HCT116 (cell line): Measurements from ENCODE around the gene BCO2. TPM values are rescaled to one million over a fixed set of nuclear protein-coding genes. Genes with fewer than 3 reads are reported as not detected.

Source experiments
- ATAC-seq: fragments of 200-7000 bp; cut with Tn5 transposase; 2 replicates; pipeline ENCODE4 v1.9.1; 2020; ENCODE audit warnings: mild to moderate bottlenecking, moderate library complexity
- BruUV-seq: library from RNA; stranded (reverse); fragments of 400-500 nt; replicated peaks from 2 replicates; lab custom pipeline; 2021; lab: Mats Ljungman, UMichigan
- CTCF ChIA-PET: fragments of 300-600 bp; sonication (Branson Sonifier 250); formaldehyde crosslinking; loops from one replicate; lab custom pipeline; 2021; ENCODE audit warnings: antibody characterized with exemption; lab: Charles Lee
- POLR2A ChIA-PET: fragments of 300-600, 350-600 bp; sonication (Branson Sonifier 250); formaldehyde crosslinking; loops from one replicate; lab custom pipeline; 2021; ENCODE audit warnings: antibody characterized with exemption; lab: Charles Lee
- RAD21 ChIA-PET, 2 experiments: fragments of 300-600 bp; sonication (Branson Sonifier 250); formaldehyde crosslinking; loops; one replicate each; lab custom pipeline; 2023; ENCODE audit warnings: low total read pairs in 2 of 2; ENCODE audit not compliant: uncharacterized antibody in 2 of 2, unreplicated experiment in 2 of 2, low non-redundant PET in 1 of 2; lab: Charles Lee
- DNase-seq: peaks from one replicate; pipeline ENCODE4 v3.0.0-alpha.2; 2010; ENCODE audit warnings: low read depth, low spot score
- H2AFZ ChIP-seq: fragments of 200-600 bp; shearing (Covaris generic), sonication (generic); 2 replicates; pipeline ENCODE4 v1.6.1; 2017; ENCODE audit warnings: low read depth, mixed run types, mixed read lengths, antibody characterized with exemption, low read length; ENCODE audit not compliant: poor library complexity, severe bottlenecking
- H3K27ac ChIP-seq: 2 replicates; pipeline ENCODE4 v1.5.1; 2012; ENCODE audit warnings: low read depth, low read length
- H3K27me3 ChIP-seq: fragments of 200-600 bp; sonication (generic); 2 replicates; pipeline ENCODE4 v1.6.1; 2016; ENCODE audit warnings: mixed run types, low read length, mixed read lengths; ENCODE audit not compliant: insufficient read depth
- H3K36me3 ChIP-seq, 2 experiments: fragments of 200-500 bp in 1 of 2; fragments of 200-600 bp in 1 of 2; sonication (Bioruptor generic) in 1 of 2; sonication (generic) in 1 of 2; 2 replicates each; pipeline versions ENCODE4 v1.5.1 to v1.6.1; 2014 to 2016; ENCODE audit warnings: low read length in 2 of 2, inconsistent platforms in 1 of 2, mixed read lengths in 1 of 2, mixed run types in 1 of 2; ENCODE audit not compliant: insufficient read depth in 2 of 2, control insufficient read depth in 1 of 2
- H3K4me1 ChIP-seq, 2 experiments: fragments of 200-600 bp in 1 of 2; sonication (generic) in 1 of 2; 2 replicates each; pipeline versions ENCODE4 v1.5.1 to v1.6.1; 2012 to 2017; ENCODE audit warnings: low read length in 2 of 2, inconsistent platforms in 1 of 2, mild to moderate bottlenecking in 1 of 2, mixed read lengths in 1 of 2, mixed run types in 1 of 2, moderate library complexity in 1 of 2; ENCODE audit not compliant: insufficient read depth in 2 of 2, control insufficient read depth in 1 of 2
- H3K4me2 ChIP-seq: fragments of 200-600 bp; sonication (generic); 2 replicates; pipeline ENCODE4 v1.6.1; 2017; ENCODE audit warnings: mixed run types, low read length, mixed read lengths
- H3K4me3 ChIP-seq, 2 experiments: fragments of 200-600 bp in 1 of 2; sonication (generic) in 1 of 2; replicated peaks in 1 of 2; 2 replicates each; pipeline ENCODE4 v1.5.1; 2011 to 2016; ENCODE audit warnings: low read length in 2 of 2, control low read depth in 1 of 2, low read depth in 1 of 2, mild to moderate bottlenecking in 1 of 2, mixed read lengths in 1 of 2, mixed run types in 1 of 2
- H3K79me2 ChIP-seq: fragments of 200-600 bp; sonication (generic); 2 replicates; pipeline ENCODE4 v1.6.1; 2017; ENCODE audit warnings: mild to moderate bottlenecking, mixed run types, low read length, moderate library complexity, mixed read lengths; ENCODE audit not compliant: insufficient read depth
- H3K9ac ChIP-seq: fragments of 200-600 bp; sonication (generic); 2 replicates; pipeline ENCODE4 v1.6.1; 2016; ENCODE audit warnings: low read length, mixed read lengths
- H3K9me2 ChIP-seq: fragments of 200-600 bp; sonication (generic), shearing (Covaris generic); 2 replicates; pipeline ENCODE4 v1.6.1; 2017; ENCODE audit warnings: mixed run types, mild to moderate bottlenecking, moderate library complexity; ENCODE audit not compliant: insufficient read depth
- H3K9me3 ChIP-seq, 2 experiments: fragments of 200-500 bp in 1 of 2; fragments of 200-600 bp in 1 of 2; sonication (Bioruptor generic) in 1 of 2; sonication (generic) in 1 of 2; 2 replicates each; pipeline ENCODE4 v1.6.1; 2014 to 2017; ENCODE audit warnings: low read length in 2 of 2, mixed read lengths in 2 of 2, inconsistent platforms in 1 of 2, low read depth in 1 of 2, mild to moderate bottlenecking in 1 of 2, mixed run types in 1 of 2, moderate library complexity in 1 of 2; ENCODE audit not compliant: control insufficient read depth in 1 of 2, insufficient read depth in 1 of 2
- H4K20me1 ChIP-seq: fragments of 200-600 bp; sonication (generic), shearing (Covaris generic); 2 replicates; pipeline ENCODE4 v1.6.1; 2017; ENCODE audit warnings: mixed run types, mild to moderate bottlenecking, moderate library complexity; ENCODE audit not compliant: insufficient read depth
- ATF3 ChIP-seq: IDR thresholded peaks from 2 replicates; pipeline ENCODE4 v1.6.1; 2012
- CEBPB ChIP-seq: IDR thresholded peaks from 2 replicates; pipeline ENCODE4 v1.6.1; 2012; ENCODE audit warnings: low read depth
- CTCF ChIP-seq, 3 experiments: fragments of 200-600 bp in 1 of 3; sonication (generic) in 1 of 3; IDR thresholded peaks in 2 of 3; conservative IDR thresholded peaks in 1 of 3; 2 replicates each; pipeline ENCODE4 v1.5.1; 2012 to 2017; ENCODE audit warnings: low read depth in 2 of 3, low read length in 2 of 3, antibody characterized with exemption in 1 of 3, borderline replicate concordance in 1 of 3, control low read depth in 1 of 3, mild to moderate bottlenecking in 1 of 3, mixed read lengths in 1 of 3, mixed run types in 1 of 3, moderate library complexity in 1 of 3; ENCODE audit not compliant: insufficient read depth in 1 of 3
- EGR1 ChIP-seq: IDR thresholded peaks from 2 replicates; pipeline ENCODE4 v1.6.1; 2012; ENCODE audit warnings: low read depth
- EZH2 ChIP-seq: fragments of 200-600 bp; sonication (generic); IDR thresholded peaks from 2 replicates; pipeline ENCODE4 v1.6.1; 2017; ENCODE audit warnings: antibody characterized with exemption, mixed run types
- FOSL1 ChIP-seq: IDR thresholded peaks from 2 replicates; pipeline ENCODE4 v1.6.1; 2012; ENCODE audit warnings: low read depth
- REST ChIP-seq: IDR thresholded peaks from 2 replicates; pipeline ENCODE4 v1.6.1; 2012; ENCODE audit warnings: low read depth
- SP1 ChIP-seq: IDR thresholded peaks from 2 replicates; pipeline ENCODE4 v1.6.1; 2012; ENCODE audit warnings: low read depth
- ZBTB33 ChIP-seq: IDR thresholded peaks from 2 replicates; pipeline ENCODE4 v1.6.1; 2011; ENCODE audit warnings: mild to moderate bottlenecking, low read length, moderate library complexity; ENCODE audit not compliant: insufficient replicate concordance; ENCODE audit errors: extremely low read depth
- ZFX ChIP-seq: fragments of 450-650 bp; IDR thresholded peaks from 2 replicates; pipeline ENCODE4 v1.6.1; 2017
- ZNF274 ChIP-seq: fragments of 200-500 bp; sonication (Bioruptor generic); IDR thresholded peaks from 2 replicates; pipeline ENCODE4 v1.6.1; 2014; ENCODE audit warnings: mild to moderate bottlenecking, low read depth, low read length, inconsistent platforms
- intact Hi-C: fragments of 100-400 bp; cut with micrococcal nuclease; formaldehyde crosslinking; loops from 2 replicates; pipeline ENCODE4 v1.10.0; 2022
- total RNA-seq: library from RNA; stranded (reverse); gene quantifications from one replicate; pipeline ENCODE4 v1.2.1, GENCODE V29; 2021; ENCODE audit not compliant: unreplicated experiment

BCO2 gene
- total RNA-seq, 1 experiment from 2014 or later = 4.0 TPM

GRCh38 chr11:112221274-112221835, 46.0 kb downstream of the BCO2 start:
- POLR2A ChIA-PET = no interaction called here
- no peak overlapping the region for H3K9ac ChIP-seq
- H3K36me3 ChIP-seq = no peaks in the 10 kb centered on the region
- TF ChIP-seq EZH2 (no peak), SP1 (no peak), ZNF274 (no peak), CTCF (IDR thresholded peaks at IDR 0.05 in 2 of 3, conservative IDR thresholded peaks at IDR 0.05 in 1 of 3; ENCODE audit: borderline replicate concordance in 1 of 3, insufficient read depth in 1 of 3, low read depth in 2 of 3, low read length in 2 of 3) (no peak), ZFX (no peak)
- H3K27me3 ChIP-seq = no peaks in the 10 kb centered on the region
- H3K9me2 ChIP-seq = no peaks in the 10 kb centered on the region
- no peaks in the 10 kb centered on the region for H3K9me3 ChIP-seq
- H3K4me1 ChIP-seq = no peaks in the 10 kb centered on the region
- intact Hi-C loops = no loop called here
- no peak overlapping the region for H2AFZ ChIP-seq
- H4K20me1 ChIP-seq = no peaks in the 10 kb centered on the region
- CTCF ChIA-PET = interaction anchor here (0.7 to 3.4 kb wide), 5 partner anchors 21 to 1068 kb away, joined by 3 to 73 read pairs (median 3); no protein-coding TSS in a partner anchor
- BruUV-seq = no TSS peak
- no peak for DNase-seq
- no peak overlapping the region for H3K4me3 ChIP-seq
- ATAC-seq = no peak
- no peak overlapping the region for H3K27ac ChIP-seq
- no peak overlapping the region for H3K4me2 ChIP-seq
- no peaks in the 10 kb centered on the region for H3K79me2 ChIP-seq
- RAD21 ChIA-PET = interaction anchor here in 1 of 2 experiments (0.7 kb wide), 1 partner anchor 881 kb away, joined by 4 read pairs; no protein-coding TSS in a partner anchor

DNA sequence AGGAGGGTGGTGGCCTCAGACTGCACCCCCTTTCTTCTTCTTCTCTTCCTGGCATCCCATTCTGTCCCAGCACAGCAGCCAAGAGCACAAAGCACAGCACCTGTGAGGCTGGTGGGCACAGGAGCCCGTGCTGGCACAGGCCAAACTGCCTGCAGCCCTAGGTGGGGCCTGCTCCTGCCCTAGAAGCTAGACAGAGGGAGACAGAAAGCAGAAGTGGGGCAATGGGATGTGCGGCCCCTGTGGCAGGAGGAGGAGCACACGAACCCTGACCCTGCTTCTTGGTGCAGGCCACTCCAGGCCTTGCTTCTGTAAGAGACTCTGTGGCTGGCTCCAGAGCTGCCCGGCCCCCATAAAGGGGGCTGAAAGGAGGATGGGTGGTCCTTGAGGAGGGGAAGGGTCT, 47.0 kb downstream of the BCO2 start:
- Histone ChIP-seq H3K9me3 (no peaks in the 10 kb centered on the region), H3K4me1 (peaks cover 1 to 4% of the 10 kb centered on the region in 2 experiments), H3K27ac (no peak overlapping the region), H3K9ac (no peak overlapping the region), H3K4me2 (no peak overlapping the region), H3K9me2 (no peaks in the 10 kb centered on the region), H2AFZ (no peak overlapping the region), H3K36me3 (no peaks in the 10 kb centered on the region), H3K27me3 (no peaks in the 10 kb centered on the region), H4K20me1 (no peaks in the 10 kb centered on the region), H3K79me2 (peaks cover 8% of the 10 kb centered on the region), H3K4me3 (no peak overlapping the region)
- BruUV-seq = no TSS peak
- ATAC-seq (no peak), DNase-seq (no peak)
- ChIA-PET POLR2A (no interaction called here), RAD21 (no interaction called here), CTCF (interaction anchor here (1.6 kb wide), 1 partner anchor 58 kb away, joined by 7 read pairs; no protein-coding TSS in a partner anchor)
- intact Hi-C loops = no loop called here
- no peak for TF ChIP-seq ATF3
- no peak for TF ChIP-seq CEBPB
- no peak for TF ChIP-seq SP1
- TF ChIP-seq FOSL1 = no peak
- no peak for TF ChIP-seq ZFX
- no peak for TF ChIP-seq ZBTB33
- TF ChIP-seq ZNF274 = no peak
- no peak for TF ChIP-seq EGR1
- TF ChIP-seq REST = no peak
